OCI-M1 (cell line): ENCODE measurements around the gene CDC25C.

Experiments
- DNase-seq: peaks from one replicate; lab custom pipeline; 2025; lab: John Stamatoyannopoulos, UW

The CDC25C gene

GRCh38 chr5:138331449-138332368, at the start of gene CDC25C:
TSS of gene CDC25C (minus strand) at chr5:138331804. CDS start at chr5:138331180, 624 bp downstream.
- DNase-seq = peak; percentile 99

GRCh38 chr5:138372653-138373052, 41.0 kb upstream of the CDC25C start:
- no peak for DNase-seq

GRCh38 chr5:138372225-138372624, 40.6 kb upstream of the CDC25C start:
- DNase-seq = no peak

GRCh38 chr5:138371454-138371853, 39.9 kb upstream of the CDC25C start:
- DNase-seq = no peak

DNA sequence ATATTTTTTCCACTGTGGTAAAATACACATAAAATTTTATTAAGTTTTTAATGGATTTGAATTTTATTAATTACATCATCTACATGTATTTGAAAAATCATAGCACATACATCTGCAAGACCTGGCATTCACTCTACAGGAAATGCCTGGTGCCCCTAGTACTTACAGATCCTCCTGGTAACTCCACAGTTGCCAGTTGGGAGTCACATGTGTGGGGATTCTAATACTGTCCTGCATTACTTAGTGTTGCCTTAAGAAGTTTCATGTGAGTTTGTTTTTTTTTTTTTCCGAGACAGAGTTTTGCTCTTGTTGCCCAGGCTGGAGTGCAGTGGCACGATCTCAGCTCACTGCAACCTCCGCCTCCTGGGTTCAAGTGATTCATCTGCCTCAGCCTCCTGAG, 38.9 kb upstream of the CDC25C start:
- DNase-seq = no peak

- DNase-seq = peak; percentile 22
These were observed 38.1 kb upstream of the CDC25C start for GRCh38 chr5:138369706-138370105.

GRCh38 chr5:138369261-138369660, 37.7 kb upstream of the CDC25C start:
- peak; percentile 15 for DNase-seq

DNA sequence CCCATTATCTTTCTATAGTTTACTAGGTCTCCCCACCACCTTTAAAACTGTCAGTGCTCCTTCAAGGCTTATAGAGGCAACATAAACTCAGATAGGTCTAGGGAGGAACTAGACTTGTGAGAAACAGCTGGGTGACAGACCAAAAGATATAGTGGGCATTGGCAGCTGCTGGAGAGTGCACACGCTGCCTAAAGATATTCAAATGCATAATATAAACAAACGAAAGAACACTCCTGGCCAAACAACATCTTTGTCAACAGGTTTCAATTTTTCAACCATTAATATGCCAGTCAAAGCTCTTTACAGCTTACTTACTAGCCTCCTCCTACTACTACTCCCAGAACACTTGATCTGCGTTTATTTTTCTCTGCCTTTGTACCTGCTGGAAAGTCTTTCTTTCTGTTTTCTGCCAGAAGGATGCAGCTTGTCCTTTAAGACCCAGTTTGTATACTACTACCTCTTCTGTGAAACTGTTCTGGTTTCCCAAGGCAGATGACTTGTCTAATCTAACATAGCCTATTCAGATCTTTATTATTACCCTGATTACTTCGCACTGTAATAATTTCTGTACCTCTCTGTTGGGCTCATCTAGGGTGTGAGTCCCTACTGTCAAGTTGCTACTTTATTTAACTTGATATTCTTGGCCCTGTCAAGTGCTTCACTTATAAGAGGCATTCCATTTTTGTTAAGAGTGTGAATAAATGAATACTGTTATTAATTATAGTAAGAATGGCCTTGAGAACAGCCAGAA, 35.2 kb upstream of the CDC25C start:
- no peak for DNase-seq

- DNase-seq = no peak
These were observed 33.0 kb upstream of the CDC25C start for GRCh38 chr5:138364576-138364975.

GRCh38 chr5:138360941-138361452, 29.4 kb upstream of the CDC25C start:
- DNase-seq = no peak

DNA sequence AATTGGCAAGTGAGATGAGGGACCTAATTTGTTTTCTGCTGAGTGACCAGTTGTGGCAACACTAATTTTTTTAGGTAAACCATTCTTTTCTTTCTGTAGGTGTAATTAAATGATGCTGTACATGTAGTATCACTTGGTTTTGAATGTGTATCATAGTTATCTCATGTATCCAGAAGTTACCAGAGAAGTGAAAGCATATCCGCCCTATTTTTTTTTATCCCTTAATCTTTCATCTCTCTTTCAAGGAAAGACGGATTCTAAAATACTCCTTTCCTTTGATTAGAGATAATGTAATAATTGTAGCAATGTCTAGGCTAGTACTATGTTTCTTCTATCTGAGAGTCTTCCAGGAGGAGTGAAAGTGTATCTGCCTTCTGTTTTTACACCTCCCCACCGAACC, 28.0 kb upstream of the CDC25C start:
- peak; percentile 49 for DNase-seq

DNA sequence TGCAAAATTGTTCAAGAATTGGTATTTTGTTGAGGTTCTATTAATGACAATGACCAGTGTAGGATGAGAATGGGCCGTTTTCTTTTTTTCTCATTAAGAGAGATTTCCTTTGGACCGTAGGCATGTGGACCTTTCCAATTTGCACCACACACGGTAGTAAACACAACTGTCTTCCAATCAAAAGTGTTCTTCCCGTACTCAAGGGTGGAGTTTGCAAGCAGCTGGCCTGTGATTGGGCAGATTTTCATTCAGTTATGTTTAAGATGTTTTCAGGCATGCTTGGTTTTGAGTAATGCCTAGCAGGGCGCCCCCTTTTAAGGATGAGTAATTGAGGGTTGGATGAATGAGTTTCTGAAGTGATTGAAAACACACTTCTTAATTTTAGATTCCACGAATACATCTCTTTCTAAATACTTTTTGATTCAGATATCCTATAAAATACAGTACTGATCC, 23.3 kb upstream of the CDC25C start:
- DNase-seq = peak; percentile 80

DNA sequence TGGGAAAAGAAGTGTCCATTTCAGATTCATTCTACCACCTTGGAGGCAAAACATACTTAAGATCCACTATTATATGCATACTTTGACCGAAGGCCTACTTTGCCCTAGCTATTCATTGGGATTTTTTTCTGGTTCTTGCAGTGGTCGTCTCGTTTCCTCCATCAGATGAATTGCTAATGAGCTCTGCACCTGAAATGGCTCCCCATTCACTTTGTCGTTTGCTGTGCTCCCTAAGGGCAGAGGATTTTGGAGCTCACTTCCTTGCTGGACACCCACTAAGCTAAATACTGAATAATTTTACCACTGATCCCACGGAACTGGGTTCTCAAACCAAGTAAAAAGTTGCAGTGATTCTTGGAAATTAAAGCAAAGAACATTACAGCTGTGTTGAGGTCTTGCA, 22.8 kb upstream of the CDC25C start:
- no peak for DNase-seq

DNA sequence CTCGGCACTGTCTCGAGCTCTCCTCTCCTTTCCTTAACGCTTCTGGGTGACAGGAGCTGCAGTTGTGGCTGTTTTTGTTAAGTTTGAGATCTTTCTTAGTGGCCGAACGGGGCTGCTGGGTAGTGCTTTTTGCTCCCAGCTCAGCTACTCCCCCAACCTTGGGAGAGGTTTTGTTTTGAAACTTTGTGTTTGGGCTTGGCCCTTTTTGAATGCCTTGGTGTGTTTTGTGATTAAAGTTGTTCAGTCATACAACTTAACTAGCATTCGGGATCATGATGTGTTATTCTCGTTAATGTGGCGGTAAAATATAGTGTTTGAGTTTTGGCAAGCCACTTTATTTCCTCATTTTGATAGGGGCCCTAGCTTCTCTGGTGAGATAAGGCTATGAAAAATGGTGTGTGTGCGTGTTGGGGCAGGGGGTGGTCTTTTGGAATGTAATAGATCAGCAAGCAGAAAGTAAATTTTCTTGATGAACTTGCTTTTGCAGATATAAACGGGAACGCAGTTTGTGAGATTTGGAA, 22.0 kb upstream of the CDC25C start:
- peak; percentile 83 for DNase-seq

GRCh38 chr5:138352722-138353559, 21.3 kb upstream of the CDC25C start:
- peak; percentile 88 for DNase-seq

DNA sequence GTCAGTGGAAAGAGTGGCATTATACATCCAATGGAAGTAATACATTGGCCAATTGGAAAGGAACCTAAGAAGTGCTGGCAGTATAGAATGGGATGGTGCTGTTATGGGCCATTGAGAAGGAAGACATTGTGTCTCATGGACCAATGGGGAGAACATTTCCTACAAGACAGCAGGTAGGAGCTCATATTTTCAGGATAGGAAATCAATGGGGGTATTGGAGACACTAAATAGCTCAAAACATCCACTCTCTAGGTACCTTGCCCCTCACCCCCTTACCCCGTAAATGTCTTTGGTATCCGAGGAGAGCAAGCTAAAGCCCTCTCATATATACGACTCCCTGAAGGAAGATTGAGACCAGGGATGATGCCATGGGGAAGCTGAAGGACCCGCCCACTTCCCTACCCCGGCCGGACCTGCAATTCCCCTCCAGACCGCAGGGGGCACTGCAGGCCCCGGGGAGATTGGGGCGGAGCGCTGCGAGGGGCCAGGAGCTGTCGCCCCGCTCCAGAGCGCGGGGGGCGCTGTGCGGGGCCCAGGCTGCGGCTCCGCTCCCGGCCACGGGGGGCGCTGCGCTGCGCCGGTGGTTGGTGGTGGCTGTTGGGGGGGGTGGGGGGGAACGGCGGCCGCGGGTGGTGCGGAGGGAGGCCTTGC, 20.6 kb upstream of the CDC25C start, which contains the start of gene KDM3B:
KDM3B (plus strand) TSS at position 615 of the 651 bp plus-strand sequence. CDS start 111 bp downstream, outside the sequence.
- DNase-seq = peak; percentile 97

DNA sequence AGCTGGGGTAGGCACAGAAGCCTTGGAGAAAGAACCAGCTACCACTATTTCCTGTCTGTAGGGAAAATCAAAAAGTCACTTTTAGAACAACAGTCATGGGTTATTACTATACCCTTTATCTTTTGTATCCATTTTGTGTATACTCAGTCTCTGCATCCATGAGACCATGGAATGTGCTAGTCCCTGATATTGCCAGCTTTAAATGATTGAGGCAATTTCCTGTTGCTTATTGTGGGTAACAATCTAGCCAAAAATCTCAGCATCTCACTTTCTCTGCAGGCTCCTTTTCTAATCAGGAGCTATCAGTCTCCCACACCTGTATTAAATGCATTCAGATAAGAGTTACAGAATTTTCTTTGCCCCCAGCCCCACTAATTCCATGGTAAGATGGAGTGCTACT, 19.9 kb upstream of the CDC25C start:
- peak; percentile 30 for DNase-seq

GRCh38 chr5:138351056-138351455, 19.5 kb upstream of the CDC25C start:
- no peak for DNase-seq

DNA sequence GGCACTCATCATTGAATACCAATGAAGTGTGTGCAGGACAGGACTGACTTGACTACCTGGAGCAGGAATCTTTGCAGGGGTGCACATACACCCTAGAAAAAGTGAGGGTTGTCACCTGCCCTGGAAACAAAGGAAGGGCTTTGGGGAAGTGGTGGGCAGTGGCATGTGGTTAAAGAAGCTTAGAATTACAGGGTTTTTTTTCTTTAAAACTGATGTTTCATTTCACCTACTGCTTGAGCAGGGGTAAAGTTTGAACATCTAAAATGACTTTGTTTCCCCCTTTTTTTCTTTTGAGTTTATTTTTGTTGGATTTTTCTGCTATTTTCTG, 18.9 kb upstream of the CDC25C start:
- no peak for DNase-seq

DNA sequence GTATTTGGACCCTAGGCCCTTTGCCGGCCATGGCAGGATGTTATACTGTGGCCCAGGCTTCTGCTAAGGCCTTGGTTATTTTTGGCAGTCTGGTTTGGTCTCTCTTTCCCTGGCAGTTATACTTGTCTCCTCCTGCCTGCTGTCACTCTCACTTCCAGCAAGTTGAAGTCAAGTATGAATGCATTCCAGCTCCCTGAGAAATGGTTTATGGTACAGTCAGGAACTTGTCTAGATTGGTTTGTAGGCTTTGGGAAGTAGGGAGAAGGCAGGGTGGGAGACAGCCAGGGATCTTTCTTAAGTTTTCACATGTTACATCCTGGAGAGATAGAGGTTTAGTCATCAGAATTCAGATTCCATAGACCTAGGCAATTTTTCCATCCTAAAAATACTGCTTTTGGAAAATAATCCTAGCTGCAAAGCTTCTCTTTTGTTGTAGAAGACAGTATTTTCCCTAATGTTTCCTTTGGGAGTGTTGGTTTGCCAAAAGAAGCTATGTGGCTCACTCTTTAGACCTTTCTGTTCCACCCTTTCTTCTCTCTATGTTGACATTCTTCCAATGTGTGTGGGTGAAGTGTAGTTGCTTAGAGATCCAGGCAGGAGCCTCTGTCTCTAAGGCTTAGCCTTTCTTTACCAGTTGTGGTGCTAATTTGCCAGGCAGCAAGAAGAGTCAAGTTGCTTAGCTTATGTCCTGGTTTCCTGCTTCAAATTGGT, 18.4 kb upstream of the CDC25C start:
- DNase-seq = no peak
